Small intestine (tissue), 7 donors: ENCODE results near the gene SCN2A. TPM values are rescaled to one million over a fixed set of nuclear protein-coding genes. Genes with fewer than 3 reads are reported as not detected.

Experiments used
- DNase-seq, 2 donors: peaks; one replicate each; pipeline versions ENCODE4 v3.0.0 to v3.0.0-alpha.2; 2013
- FAIRE-seq: peaks from 2 replicates; lab custom pipeline; 2012; peaks lifted over from hg19 to GRCh38; lab: Jason Lieb, UNC
- H3K27ac ChIP-seq, 3 donors: one replicate each; pipeline ENCODE4 v1.5.1; 2013; ENCODE audit warnings: low read length in 2 of 3, mild to moderate bottlenecking in 2 of 3, control low read depth in 1 of 3, inconsistent platforms in 1 of 3, low read depth in 1 of 3, moderate library complexity in 1 of 3
- H3K27me3 ChIP-seq, 3 donors: one replicate each; pipeline ENCODE4 v1.6.1; 2013; ENCODE audit warnings: low read length in 3 of 3, inconsistent platforms in 1 of 3; ENCODE audit not compliant: control insufficient read depth in 3 of 3, insufficient read depth in 3 of 3
- H3K36me3 ChIP-seq, 3 donors: one replicate each; pipeline ENCODE4 v1.6.1; 2013; ENCODE audit warnings: low read length in 3 of 3, inconsistent platforms in 1 of 3, low read depth in 1 of 3, mild to moderate bottlenecking in 1 of 3, moderate library complexity in 1 of 3; ENCODE audit not compliant: control insufficient read depth in 3 of 3, insufficient read depth in 2 of 3
- H3K4me1 ChIP-seq, 3 donors: one replicate each; pipeline ENCODE4 v1.6.1; 2013; ENCODE audit warnings: low read length in 2 of 3, inconsistent platforms in 1 of 3, low read depth in 1 of 3, mild to moderate bottlenecking in 1 of 3, moderate library complexity in 1 of 3; ENCODE audit not compliant: control insufficient read depth in 3 of 3, insufficient read depth in 2 of 3
- H3K4me3 ChIP-seq, 3 donors: one replicate each; pipeline ENCODE4 v1.5.1; 2013; ENCODE audit warnings: low read length in 3 of 3, control low read depth in 1 of 3, inconsistent platforms in 1 of 3, low read depth in 1 of 3, mild to moderate bottlenecking in 1 of 3, moderate library complexity in 1 of 3
- H3K9me3 ChIP-seq, 2 donors: one replicate each; pipeline ENCODE4 v1.6.1; 2013; ENCODE audit warnings: low read depth in 1 of 2, low read length in 1 of 2; ENCODE audit not compliant: control insufficient read depth in 2 of 2, insufficient read depth in 1 of 2
- WGBS, 3 donors: extraction: QIAGEN DNeasy Blood & Tissue Kit; methylation state at CpG; one replicate each; pipeline ENCODE4 v1.1.7; 2013; 5-methylcytosine and 5-hydroxymethylcytosine counted together
- polyA plus RNA-seq, 4 donors: library from polyadenylated mRNA; stranded (reverse) in 3 of 4; unstranded in 1 of 4; fragments of 200-250 nt in 3 of 4; fragments of 120-200 nt in 1 of 4; gene quantifications; one replicate each; pipeline versions ENCODE4 v1.2.1 to v1.2.3, GENCODE V29; 2013
- donor health status: healthy with polysubstance abuse.
- donor health status: control.
- donor health status: control.
- donor health status: Bipolar disorder and iron deficiency.
- donor health status: healthy.

SCN2A gene
- polyA plus RNA-seq, 4 donors, result 0.25 to 0.54 TPM; not detected in 2

- Histone ChIP-seq H3K4me1 (no peaks in the 10 kb centered on the region), H3K27ac (no peak overlapping the region), H3K9me3 (no peaks in the 10 kb centered on the region), H3K27me3 (no peaks in the 10 kb centered on the region), H3K4me3 (no peak overlapping the region), H3K36me3 (no peaks in the 10 kb centered on the region)
- DNase-seq (no peak), FAIRE-seq (no peak)
- 36 to 67% (median 67%) methylated on average over 1 of the region's 1 CpG for WGBS, 3 donors
Measured at GRCh38 chr2:165435611-165436010, 196.4 kb downstream of the SCN2A start.

DNA sequence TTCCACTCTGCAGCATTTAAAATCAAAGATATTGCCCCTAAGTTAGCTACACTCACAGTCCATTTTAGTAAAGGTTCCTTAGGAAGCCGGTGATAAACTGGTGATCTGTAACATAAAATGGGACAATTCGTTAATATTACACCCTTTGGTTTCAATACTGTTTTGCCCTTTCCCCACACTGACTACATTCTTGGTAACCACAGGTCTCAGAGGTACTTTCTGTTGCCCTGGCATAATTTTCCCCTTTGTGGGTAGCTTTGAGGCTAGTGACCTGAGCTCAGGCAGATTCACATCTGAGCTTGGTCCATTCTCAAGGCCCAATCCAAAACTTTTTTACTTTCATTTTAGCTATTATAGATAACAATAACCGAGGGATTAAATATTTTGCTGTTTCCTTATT lies 197.3 kb downstream of the SCN2A start:
- Histone ChIP-seq H3K27me3 (no peaks in the 10 kb centered on the region), H3K4me1 (no peaks in the 10 kb centered on the region), H3K4me3 (no peak overlapping the region), H3K36me3 (no peaks in the 10 kb centered on the region), H3K27ac (no peak overlapping the region), H3K9me3 (no peaks in the 10 kb centered on the region)
- WGBS, 3 donors, result 61 to 77% (median 67%) methylated on average over 3 of the region's 3 CpGs
- FAIRE-seq (no peak), DNase-seq (no peak)

DNA sequence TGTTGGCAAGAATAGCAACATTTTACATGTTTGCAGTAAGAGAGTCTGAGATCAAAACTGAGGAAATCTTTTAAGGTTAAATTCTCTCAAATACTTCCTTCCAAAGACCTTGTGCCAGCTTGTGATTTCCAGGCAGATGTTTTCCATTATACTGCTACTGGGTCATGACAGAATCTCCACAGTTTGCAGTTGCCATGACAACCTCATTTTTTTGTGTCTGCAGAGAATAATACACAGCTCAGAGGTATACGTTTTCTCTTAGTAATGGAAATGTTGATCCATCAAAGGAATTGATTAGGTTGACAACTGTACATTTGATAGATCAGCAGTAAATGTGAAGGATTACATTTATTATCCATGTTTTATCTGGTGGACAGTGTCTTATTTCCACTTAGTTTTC lies 201.2 kb downstream of the SCN2A start:
- FAIRE-seq, result no peak
- no peaks in the 10 kb centered on the region for H3K27me3 ChIP-seq
- H3K4me3 ChIP-seq, result no peak overlapping the region
- WGBS, 3 donors, result 23 to 52% (median 50%) methylated on average over 1 of the region's 1 CpG
- H3K27ac ChIP-seq, result no peak overlapping the region
- H3K9me3 ChIP-seq, result no peaks in the 10 kb centered on the region
- no peaks in the 10 kb centered on the region for H3K4me1 ChIP-seq
- H3K36me3 ChIP-seq, result no peaks in the 10 kb centered on the region
- DNase-seq, result no peak

Other genes with a start within 250 kb of the SCN2A start
- 1 to 10 TPM in 1 of 4 donors, under 1 TPM in 2, not detected in 1; 0.27 to 3.7 (median 0.60) TPM for gene SCN3A, start 35.4 kb upstream of the SCN2A start, polyA plus RNA-seq
- gene CSRNP3, start 230.3 kb downstream of the SCN2A start, polyA plus RNA-seq, result 1 to 10 TPM in 1 of 4 donors, under 1 TPM in 3; under 0.01 to 3.7 (median 0.56) TPM